Activated naive CD8-positive, alpha-beta T cell treated with anti-CD3 and anti-CD28 coated beads, Interleukin-2, amount 50 U/mL, for 16 hours (primary cell): ENCODE data around the gene DNAJC15.
"Not testable (repeated sequence)": the region's sequence is repeated elsewhere in the genome, so short reads cannot be mapped to it uniquely, and the experiment has no call there.

ENCODE experiments used
- DNase-seq: peaks from one replicate; pipeline ENCODE4 v3.0.0-alpha.2; 2020; ENCODE audit warnings: low read depth, low spot score

The DNAJC15 gene

GRCh38 chr13:43003729-43004128 lies 19.7 kb upstream of the DNAJC15 start:
- DNase-seq: no peak

GRCh38 chr13:43005460-43006236 lies 17.7 kb upstream of the DNAJC15 start:
- no peak for DNase-seq

GRCh38 chr13:43006893-43007631 lies 16.3 kb upstream of the DNAJC15 start:
- DNase-seq: no peak

- DNase-seq: no peak
These were observed 14.8 kb upstream of the DNAJC15 start for GRCh38 chr13:43008596-43008995.

- no peak for DNase-seq
These were observed 13.9 kb upstream of the DNAJC15 start for GRCh38 chr13:43009506-43009905.

- DNase-seq: no peak
These were observed 9.2 kb upstream of the DNAJC15 start for GRCh38 chr13:43014162-43014561.

- DNase-seq: no peak
These were observed 7.2 kb upstream of the DNAJC15 start for GRCh38 chr13:43016226-43016625.

- no peak for DNase-seq
These were observed 3.6 kb upstream of the DNAJC15 start for GRCh38 chr13:43019811-43020210.

GRCh38 chr13:43020794-43021193 lies 2.6 kb upstream of the DNAJC15 start:
- DNase-seq: no peak

- no peak for DNase-seq
These were observed 1.3 kb upstream of the DNAJC15 start for GRCh38 chr13:43021926-43022670.

GRCh38 chr13:43022934-43023288 lies 475 bp upstream of the DNAJC15 start:
- no peak for DNase-seq

GRCh38 chr13:43026262-43026661 lies 2.9 kb downstream of the DNAJC15 start:
- no peak for DNase-seq

- no peak for DNase-seq
These were observed 7.2 kb downstream of the DNAJC15 start for GRCh38 chr13:43030548-43030947.

- no peak for DNase-seq
These were observed 8.5 kb downstream of the DNAJC15 start for GRCh38 chr13:43031881-43032280.

- DNase-seq: no peak
These were observed 9.7 kb downstream of the DNAJC15 start for GRCh38 chr13:43033038-43033437.

- DNase-seq: no peak
These were observed 13.2 kb downstream of the DNAJC15 start for GRCh38 chr13:43036351-43037250.

- DNase-seq: no peak
These were observed 16.6 kb downstream of the DNAJC15 start for GRCh38 chr13:43039966-43040365.

- DNase-seq: not testable (repeated sequence)
These were observed 17.4 kb downstream of the DNAJC15 start for GRCh38 chr13:43040581-43041368.

- DNase-seq: no peak
These were observed 18.1 kb downstream of the DNAJC15 start for GRCh38 chr13:43041369-43041921.

- DNase-seq: no peak
These were observed 19.1 kb downstream of the DNAJC15 start for GRCh38 chr13:43042410-43042921.
